Hematopoietic multipotent progenitor cell treated with erythropoietin and hydrocortisone succinate and interleukin-3 and kit ligand, for 4 days (in vitro differentiated cells): Measurements from ENCODE around the gene SMURF1.

ENCODE experiments used
- DNase-seq: peaks from one replicate; pipeline ENCODE4 v3.0.0-alpha.2; 2015

The SMURF1 gene

GRCh38 chr7:99141334-99141733 lies 2.6 kb downstream of the SMURF1 start:
- DNase-seq: no peak

GRCh38 chr7:99140813-99141212 lies 3.1 kb downstream of the SMURF1 start:
- no peak for DNase-seq

DNA sequence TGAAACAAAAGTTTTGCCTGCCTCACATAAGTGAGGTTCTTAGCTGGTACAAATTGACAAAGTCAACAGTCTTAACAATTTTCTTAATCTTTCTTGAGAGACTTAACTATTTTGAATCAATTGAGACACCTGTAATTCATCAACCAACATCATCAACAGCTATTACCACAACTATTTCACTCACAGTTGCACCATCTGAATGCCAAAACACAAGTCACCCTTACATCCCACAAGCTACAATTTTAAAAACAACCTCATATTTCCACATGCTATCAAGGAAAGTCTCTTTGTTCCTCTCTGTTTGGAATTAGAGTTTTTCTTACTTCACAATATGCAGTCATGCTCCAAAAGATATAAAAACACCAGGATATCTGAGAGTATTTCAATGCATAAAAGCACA lies 4.9 kb downstream of the SMURF1 start:
- no peak for DNase-seq

GRCh38 chr7:99137411-99138180 lies 6.3 kb downstream of the SMURF1 start:
- DNase-seq: no peak

DNA sequence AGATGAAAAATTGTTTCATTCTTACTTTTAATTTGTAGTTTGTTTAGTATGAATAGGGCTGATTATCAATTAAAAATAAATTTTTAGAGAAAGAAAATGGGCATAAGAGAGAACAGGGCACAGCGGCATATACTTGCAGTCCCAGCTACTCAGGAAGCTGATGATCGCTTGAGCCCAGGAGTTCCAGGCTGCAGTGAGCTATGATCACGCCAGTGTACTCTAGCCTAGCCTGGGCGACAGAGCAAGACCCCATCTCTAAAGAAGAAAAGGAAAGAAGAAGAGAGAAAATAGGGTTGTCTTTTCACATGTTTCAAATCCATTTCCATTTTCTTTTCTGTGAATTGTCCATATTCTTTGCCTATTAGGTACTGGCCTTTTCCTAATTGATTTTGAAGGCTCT lies 8.0 kb downstream of the SMURF1 start:
- no peak for DNase-seq

- DNase-seq: no peak
Observed at GRCh38 chr7:99133766-99134564, 9.9 kb downstream of the SMURF1 start.

GRCh38 chr7:99132595-99133321 lies 11.2 kb downstream of the SMURF1 start:
- DNase-seq: no peak

- no peak for DNase-seq
Observed at GRCh38 chr7:99131290-99131689, 12.6 kb downstream of the SMURF1 start.

- DNase-seq: no peak
Observed at GRCh38 chr7:99129536-99129935, 14.4 kb downstream of the SMURF1 start.

DNA sequence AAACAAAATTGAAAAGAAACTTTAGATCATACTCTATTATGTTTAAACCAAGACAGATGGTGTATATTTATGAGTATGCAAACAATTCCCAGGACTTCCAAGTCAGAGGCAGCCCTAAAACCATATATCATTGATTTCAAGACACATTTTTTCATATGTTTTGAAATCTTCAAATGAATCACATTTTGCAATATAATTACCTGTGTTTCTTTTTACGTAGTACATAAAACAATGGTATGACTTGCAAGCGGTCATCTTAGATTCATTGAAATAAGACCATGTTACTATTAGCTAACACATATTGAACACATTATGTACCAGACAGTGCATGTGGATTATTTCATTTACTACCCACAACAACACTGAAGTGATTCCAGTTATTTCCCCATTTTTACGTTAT lies 14.9 kb downstream of the SMURF1 start:
- no peak for DNase-seq

- DNase-seq: peak; percentile 41
Observed at GRCh38 chr7:99128076-99128950, 15.6 kb downstream of the SMURF1 start.

- no peak for DNase-seq
Observed at GRCh38 chr7:99127636-99128035, 16.3 kb downstream of the SMURF1 start.

GRCh38 chr7:99126921-99127553 lies 16.9 kb downstream of the SMURF1 start:
- DNase-seq: peak; percentile 82

DNA sequence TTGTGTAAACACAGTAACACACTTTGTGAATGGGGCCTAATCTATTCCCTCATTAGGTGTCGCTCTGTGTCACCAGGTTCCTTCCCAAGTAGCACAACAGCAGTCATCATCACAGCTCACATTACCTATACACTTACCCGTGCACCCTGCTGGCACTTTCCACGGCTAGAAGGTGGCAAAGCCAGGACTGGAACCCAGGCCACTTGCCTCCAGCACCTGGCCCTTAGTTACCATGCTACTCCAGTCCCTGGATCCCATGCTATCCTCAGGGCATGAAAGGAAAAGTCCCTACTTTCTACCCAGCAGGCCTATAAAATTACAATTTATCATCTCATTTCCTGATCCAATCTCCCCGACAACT lies 18.4 kb downstream of the SMURF1 start:
- no peak for DNase-seq

DNA sequence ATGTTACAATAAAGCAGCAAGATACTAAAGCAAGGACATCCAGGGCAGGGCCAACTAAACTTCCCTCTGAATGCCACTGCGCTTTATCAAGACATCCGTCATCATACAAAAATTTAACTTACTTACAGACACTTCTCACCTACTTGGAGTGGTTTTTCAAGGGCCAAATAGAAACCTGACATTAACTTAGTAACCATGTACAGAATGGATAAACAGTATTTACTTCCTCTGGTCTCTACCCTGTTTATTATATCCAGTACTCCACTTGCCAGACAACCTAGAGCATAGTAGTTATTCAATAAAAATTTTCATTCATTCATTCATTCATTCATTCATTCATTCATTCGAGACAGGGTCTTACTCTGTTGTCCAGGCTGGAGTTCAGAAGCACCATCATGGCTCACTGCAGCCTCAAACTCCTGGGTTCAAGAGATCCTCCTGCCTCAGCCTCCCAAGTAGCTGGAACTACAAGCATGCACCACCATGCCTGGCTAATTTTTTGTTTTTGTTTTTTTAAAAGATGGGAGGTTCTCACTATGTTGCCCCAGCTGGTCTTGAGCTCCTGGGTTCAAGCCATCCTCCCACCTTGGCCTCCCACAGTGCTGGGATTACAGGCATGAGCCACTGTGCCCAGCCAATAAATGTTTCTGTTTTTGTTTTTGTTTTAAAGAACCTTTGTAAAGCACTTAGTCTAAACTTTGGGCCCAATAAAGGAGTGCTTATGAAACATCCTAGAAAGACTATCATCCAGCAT lies 19.0 kb downstream of the SMURF1 start:
- no peak for DNase-seq

GRCh38 chr7:99124236-99124635 lies 19.7 kb downstream of the SMURF1 start:
- DNase-seq: no peak

DNA sequence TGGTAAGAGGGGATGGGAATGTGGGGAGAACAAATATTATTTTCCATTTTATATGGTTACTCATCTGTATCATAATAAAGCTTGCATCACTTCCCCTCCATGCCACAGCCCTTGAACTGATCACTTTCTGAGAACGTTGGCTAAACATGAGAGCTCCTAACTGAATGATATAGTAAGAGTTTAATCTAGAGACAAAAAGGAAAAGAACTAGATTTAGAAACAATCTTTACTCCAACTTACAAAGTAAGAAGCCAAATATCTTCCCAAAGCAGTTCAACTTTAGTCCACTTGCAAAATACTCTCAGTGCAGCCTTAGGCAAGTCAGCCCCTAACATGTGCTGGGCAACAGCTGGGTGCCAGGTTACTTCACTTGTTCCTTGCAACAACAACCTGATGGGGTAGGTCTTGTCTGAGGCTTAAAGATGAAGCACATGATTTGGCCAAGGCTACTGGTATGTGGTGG lies 20.3 kb downstream of the SMURF1 start:
- peak; percentile 50 for DNase-seq

- no peak for DNase-seq
Observed at GRCh38 chr7:99122762-99123161, 21.1 kb downstream of the SMURF1 start.

DNA sequence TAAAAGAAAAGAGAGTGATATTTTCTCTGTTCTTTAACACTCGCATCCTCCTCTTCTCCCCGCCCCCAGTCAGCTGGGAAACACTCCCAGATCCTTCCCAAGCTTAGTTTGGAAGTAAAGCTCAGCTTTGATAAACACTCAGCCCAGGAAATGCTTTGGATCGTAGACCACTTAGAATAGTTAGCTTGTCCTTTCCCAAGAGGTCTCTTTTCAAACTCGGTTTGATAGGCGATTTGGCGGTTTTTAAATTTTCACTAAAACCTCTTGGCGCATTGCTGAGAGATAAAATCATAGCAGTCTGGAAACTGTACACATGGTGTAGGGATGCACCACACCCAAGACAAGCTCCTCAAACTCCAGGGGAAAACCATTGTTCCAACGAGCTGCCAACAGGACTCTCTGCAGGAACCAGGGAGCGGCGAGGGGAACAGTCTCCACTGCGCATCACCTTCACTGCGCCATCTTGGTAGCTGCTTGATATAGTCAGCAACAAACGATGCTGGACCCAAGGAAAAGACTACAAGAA lies 22.3 kb downstream of the SMURF1 start:
- DNase-seq: no peak

GRCh38 chr7:99120916-99121315 lies 23.0 kb downstream of the SMURF1 start:
- DNase-seq: no peak

- DNase-seq: peak; percentile 79
Observed at GRCh38 chr7:99120501-99120900, 23.4 kb downstream of the SMURF1 start.
